ENCODE measurements around the gene TMCO4. TPM values are rescaled to one million over a fixed set of nuclear protein-coding genes. Genes with fewer than 3 reads are reported as not detected.
A peak's percentile ranks its signal among the peaks of the same experiment; 100 is the strongest.

TMCO4 gene
- total RNA-seq, 1 donor from 2014 or later = 10.2 TPM

GRCh38 chr1:19717467-19717866, 82.2 kb downstream of the TMCO4 start:
- Mint-ChIP-seq H3K27ac (no peak overlapping the region), H3K4me3 (no peak overlapping the region), H3K9me3 (no peaks in the 10 kb centered on the region), H3K27me3 (peaks cover 4% of the 10 kb centered on the region), H3K4me1 (ENCODE audit: unreplicated experiment) (peaks cover 16% of the 10 kb centered on the region), H3K36me3 (no peaks in the 10 kb centered on the region)
- TF ChIP-seq CTCF (conservative IDR thresholded peaks at IDR 0.05) = no peak
- DNase-seq (ENCODE audit: extremely low spot score, unreplicated experiment) = no peak

GRCh38 chr1:19715334-19716203, 84.1 kb downstream of the TMCO4 start:
- TF ChIP-seq CTCF (conservative IDR thresholded peaks at IDR 0.05) = peak; percentile 97
- H3K27ac Mint-ChIP-seq = peak overlapping the region; percentile 50

GRCh38 chr1:19712928-19713327, 86.8 kb downstream of the TMCO4 start:
- H3K36me3 Mint-ChIP-seq = no peaks in the 10 kb centered on the region
- H3K4me1 Mint-ChIP-seq (ENCODE audit: unreplicated experiment) = peaks cover 25% of the 10 kb centered on the region
- no peak for TF ChIP-seq CTCF (conservative IDR thresholded peaks at IDR 0.05)
- H3K4me3 Mint-ChIP-seq = no peak overlapping the region
- DNase-seq (ENCODE audit: extremely low spot score, unreplicated experiment) = no peak
- no peak overlapping the region for H3K27ac Mint-ChIP-seq
- H3K27me3 Mint-ChIP-seq = peaks cover 4% of the 10 kb centered on the region
- no peaks in the 10 kb centered on the region for H3K9me3 Mint-ChIP-seq

More at GRCh38 chr1:19715334-19716203, 84.1 kb downstream of the TMCO4 start:
- Mint-ChIP-seq H3K4me3 (peak overlapping the region; percentile 48), H3K4me1 (ENCODE audit: unreplicated experiment) (peaks cover 18% of the 10 kb centered on the region), H3K27me3 (peaks cover 4% of the 10 kb centered on the region), H3K9me3 (no peaks in the 10 kb centered on the region), H3K36me3 (no peaks in the 10 kb centered on the region)
- DNase-seq (ENCODE audit: extremely low spot score, unreplicated experiment) = peak; percentile 90

- Mint-ChIP-seq H3K9me3 (no peaks in the 10 kb centered on the region), H3K36me3 (no peaks in the 10 kb centered on the region), H3K27ac (no peak overlapping the region), H3K4me3 (no peak overlapping the region), H3K4me1 (ENCODE audit: unreplicated experiment) (peaks cover 25% of the 10 kb centered on the region), H3K27me3 (peaks cover 4% of the 10 kb centered on the region)
- DNase-seq (ENCODE audit: extremely low spot score, unreplicated experiment) = no peak
- no peak for TF ChIP-seq CTCF (conservative IDR thresholded peaks at IDR 0.05)
Measured at GRCh38 chr1:19710825-19711611, 88.7 kb downstream of the TMCO4 start.

- no peak for TF ChIP-seq CTCF (conservative IDR thresholded peaks at IDR 0.05)
- H3K9me3 Mint-ChIP-seq = no peaks in the 10 kb centered on the region
- H3K27me3 Mint-ChIP-seq = no peaks in the 10 kb centered on the region
- H3K36me3 Mint-ChIP-seq = no peaks in the 10 kb centered on the region
- DNase-seq (ENCODE audit: extremely low spot score, unreplicated experiment) = no peak
- H3K4me1 Mint-ChIP-seq (ENCODE audit: unreplicated experiment) = peaks cover 18% of the 10 kb centered on the region
- no peak overlapping the region for H3K27ac Mint-ChIP-seq
- no peak overlapping the region for H3K4me3 Mint-ChIP-seq
Measured at GRCh38 chr1:19709260-19709793, 90.4 kb downstream of the TMCO4 start.
